Astrocyte (in vitro differentiated cells and primary cell): Measurements from ENCODE around the gene ELP6. TPM values are rescaled to one million over a fixed set of nuclear protein-coding genes. Genes with fewer than 3 reads are reported as not detected.

ENCODE experiments used
- DNase-seq: peaks from one replicate; pipeline ENCODE4 v3.0.0-alpha.2; 2010; ENCODE audit warnings: low read depth
- FAIRE-seq: peaks from 2 replicates; lab custom pipeline; 2011; peaks lifted over from hg19 to GRCh38; lab: Jason Lieb, UNC
- H2AFZ ChIP-seq: 2 replicates; pipeline ENCODE4 v1.6.0; 2012; ENCODE audit warnings: low read depth, low read length, inconsistent platforms
- H3K27ac ChIP-seq: 2 replicates; pipeline ENCODE4 v1.5.1; 2011; ENCODE audit warnings: low read depth, low read length, inconsistent platforms
- H3K27me3 ChIP-seq: 2 replicates; pipeline ENCODE4 v1.6.0; 2011; ENCODE audit warnings: low read length, inconsistent platforms; ENCODE audit not compliant: insufficient read depth
- H3K36me3 ChIP-seq: 2 replicates; pipeline ENCODE4 v1.5.1; 2011; ENCODE audit warnings: low read length, inconsistent platforms; ENCODE audit not compliant: insufficient read depth
- H3K4me1 ChIP-seq: 2 replicates; pipeline ENCODE4 v1.5.1; 2011; ENCODE audit warnings: low read length, inconsistent platforms; ENCODE audit not compliant: insufficient read depth
- H3K4me2 ChIP-seq: 2 replicates; pipeline ENCODE4 v1.6.0; 2012; ENCODE audit warnings: low read length, inconsistent platforms
- H3K4me3 ChIP-seq: 2 replicates; pipeline ENCODE4 v1.5.1; 2011; ENCODE audit warnings: low read depth, mild to moderate bottlenecking, low read length, inconsistent platforms; ENCODE audit not compliant: insufficient read depth
- H3K79me2 ChIP-seq: 2 replicates; pipeline ENCODE4 v1.6.0; 2012; ENCODE audit warnings: mild to moderate bottlenecking, low read length, inconsistent platforms; ENCODE audit not compliant: insufficient read depth
- H3K9ac ChIP-seq: 2 replicates; pipeline ENCODE4 v1.6.0; 2012; ENCODE audit warnings: mild to moderate bottlenecking, low read length, inconsistent platforms
- H3K9me3 ChIP-seq: 2 replicates; pipeline ENCODE4 v1.5.1; 2012; ENCODE audit warnings: low read depth, mild to moderate bottlenecking, low read length, inconsistent platforms; ENCODE audit not compliant: insufficient read depth
- H4K20me1 ChIP-seq: 2 replicates; pipeline ENCODE4 v1.6.0; 2012; ENCODE audit warnings: low read length, inconsistent platforms; ENCODE audit not compliant: insufficient read depth
- H3K27ac Mint-ChIP-seq: one replicate; pipeline ENCODE4 v1.8.0; 2021; ENCODE audit warnings: mild to moderate bottlenecking, mixed read lengths; ENCODE audit not compliant: unreplicated experiment
- H3K27me3 Mint-ChIP-seq: one replicate; pipeline ENCODE4 v1.8.0; 2021; ENCODE audit warnings: low read depth, mixed read lengths; ENCODE audit not compliant: unreplicated experiment
- H3K36me3 Mint-ChIP-seq: one replicate; pipeline ENCODE4 v1.8.0; 2021; ENCODE audit warnings: low read depth, mixed read lengths; ENCODE audit not compliant: unreplicated experiment
- H3K4me1 Mint-ChIP-seq: one replicate; pipeline ENCODE4 v1.8.0; 2021; ENCODE audit warnings: low read depth, mixed read lengths; ENCODE audit not compliant: unreplicated experiment
- H3K4me3 Mint-ChIP-seq: one replicate; pipeline ENCODE4 v1.8.0; 2021; ENCODE audit warnings: mild to moderate bottlenecking, moderate library complexity, mixed read lengths; ENCODE audit not compliant: unreplicated experiment
- H3K9me3 Mint-ChIP-seq: one replicate; pipeline ENCODE4 v1.8.0; 2021; ENCODE audit warnings: mild to moderate bottlenecking, mixed read lengths; ENCODE audit not compliant: unreplicated experiment
- CTCF ChIP-seq: IDR thresholded peaks from 2 replicates; pipeline ENCODE4 v1.5.1; 2011; ENCODE audit warnings: low read depth, mild to moderate bottlenecking, inconsistent platforms, low read length, moderate library complexity; ENCODE audit not compliant: insufficient read depth
- EZH2 ChIP-seq: IDR thresholded peaks from 2 replicates; pipeline ENCODE4 v1.6.1; 2012; ENCODE audit warnings: mild to moderate bottlenecking, low read length, inconsistent platforms; ENCODE audit not compliant: insufficient read depth
- total RNA-seq: library from RNA; stranded (reverse); gene quantifications from 2 replicates; pipeline ENCODE4 v1.2.1, GENCODE V29; 2021

ELP6 gene
- total RNA-seq, 1 donor from 2014 or later: 27.6 TPM

- H3K79me2 ChIP-seq: peaks cover 30% of the 10 kb centered on the region
- no peak overlapping the region for H3K4me2 ChIP-seq
- DNase-seq (no peak), FAIRE-seq (no peak)
- no peaks in the 10 kb centered on the region for H3K27me3 Mint-ChIP-seq
- peaks cover 13% of the 10 kb centered on the region for H4K20me1 ChIP-seq
- no peak overlapping the region for H3K4me3 Mint-ChIP-seq
- no peaks in the 10 kb centered on the region for H3K9me3 ChIP-seq
- H3K9me3 Mint-ChIP-seq: peaks cover 7% of the 10 kb centered on the region
- H3K27me3 ChIP-seq: no peaks in the 10 kb centered on the region
- H3K36me3 ChIP-seq: no peaks in the 10 kb centered on the region
- peak overlapping the region; percentile 12 for H3K27ac Mint-ChIP-seq
- H3K4me3 ChIP-seq: no peak overlapping the region
- no peaks in the 10 kb centered on the region for H3K4me1 ChIP-seq
- no peak for TF ChIP-seq CTCF
- TF ChIP-seq EZH2: no peak
- peaks cover 7% of the 10 kb centered on the region for H3K36me3 Mint-ChIP-seq
- H3K9ac ChIP-seq: no peak overlapping the region
- H3K27ac ChIP-seq: no peak overlapping the region
- no peaks in the 10 kb centered on the region for H3K4me1 Mint-ChIP-seq
- no peak overlapping the region for H2AFZ ChIP-seq
Observed at GRCh38 chr3:47456984-47457383, 56.5 kb downstream of the ELP6 start.

- H3K4me2 ChIP-seq: no peak overlapping the region
- H3K36me3 Mint-ChIP-seq: peaks cover 5% of the 10 kb centered on the region
- H3K4me3 ChIP-seq: no peak overlapping the region
- FAIRE-seq: no peak
- no peak overlapping the region for H3K27ac ChIP-seq
- no peak for TF ChIP-seq CTCF
- TF ChIP-seq EZH2: no peak
- H3K27me3 Mint-ChIP-seq: no peaks in the 10 kb centered on the region
- H3K27me3 ChIP-seq: no peaks in the 10 kb centered on the region
- peaks cover 8% of the 10 kb centered on the region for H4K20me1 ChIP-seq
- H3K9me3 Mint-ChIP-seq: peaks cover 7% of the 10 kb centered on the region
- no peak overlapping the region for H3K27ac Mint-ChIP-seq
- H3K4me3 Mint-ChIP-seq: no peak overlapping the region
- no peaks in the 10 kb centered on the region for H3K36me3 ChIP-seq
- no peaks in the 10 kb centered on the region for H3K4me1 ChIP-seq
- peaks cover 25% of the 10 kb centered on the region for H3K79me2 ChIP-seq
- H3K9ac ChIP-seq: no peak overlapping the region
- no peaks in the 10 kb centered on the region for H3K9me3 ChIP-seq
- no peak overlapping the region for H2AFZ ChIP-seq
- DNase-seq: no peak
- H3K4me1 Mint-ChIP-seq: no peaks in the 10 kb centered on the region
Observed at GRCh38 chr3:47455806-47456452, 57.6 kb downstream of the ELP6 start.

GRCh38 chr3:47452453-47453215, 60.9 kb downstream of the ELP6 start:
- Histone ChIP-seq H3K36me3 (no peaks in the 10 kb centered on the region), H4K20me1 (peaks cover 7% of the 10 kb centered on the region), H3K27me3 (no peaks in the 10 kb centered on the region), H3K9me3 (no peaks in the 10 kb centered on the region), H3K4me1 (no peaks in the 10 kb centered on the region), H3K4me2 (no peak overlapping the region), H3K27ac (no peak overlapping the region), H3K79me2 (peaks cover 18% of the 10 kb centered on the region), H2AFZ (no peak overlapping the region), H3K9ac (no peak overlapping the region), H3K4me3 (no peak overlapping the region)
- Mint-ChIP-seq H3K36me3 (peaks cover 6% of the 10 kb centered on the region), H3K4me3 (no peak overlapping the region), H3K9me3 (no peaks in the 10 kb centered on the region), H3K27ac (no peak overlapping the region), H3K4me1 (no peaks in the 10 kb centered on the region), H3K27me3 (no peaks in the 10 kb centered on the region)
- TF ChIP-seq CTCF (no peak), EZH2 (no peak)
- no peak for FAIRE-seq
- no peak for DNase-seq
